ENCODE measurements around the gene NAA80. TPM values are rescaled to one million over a fixed set of nuclear protein-coding genes. Genes with fewer than 3 reads are reported as not detected.

The NAA80 gene
- total and polyA plus RNA-seq, 2 of the 13 experiments (the other 11 are each of a cell fraction or from before 2014, with no cell fraction given): 3.4 to 8.7 TPM

DNA sequence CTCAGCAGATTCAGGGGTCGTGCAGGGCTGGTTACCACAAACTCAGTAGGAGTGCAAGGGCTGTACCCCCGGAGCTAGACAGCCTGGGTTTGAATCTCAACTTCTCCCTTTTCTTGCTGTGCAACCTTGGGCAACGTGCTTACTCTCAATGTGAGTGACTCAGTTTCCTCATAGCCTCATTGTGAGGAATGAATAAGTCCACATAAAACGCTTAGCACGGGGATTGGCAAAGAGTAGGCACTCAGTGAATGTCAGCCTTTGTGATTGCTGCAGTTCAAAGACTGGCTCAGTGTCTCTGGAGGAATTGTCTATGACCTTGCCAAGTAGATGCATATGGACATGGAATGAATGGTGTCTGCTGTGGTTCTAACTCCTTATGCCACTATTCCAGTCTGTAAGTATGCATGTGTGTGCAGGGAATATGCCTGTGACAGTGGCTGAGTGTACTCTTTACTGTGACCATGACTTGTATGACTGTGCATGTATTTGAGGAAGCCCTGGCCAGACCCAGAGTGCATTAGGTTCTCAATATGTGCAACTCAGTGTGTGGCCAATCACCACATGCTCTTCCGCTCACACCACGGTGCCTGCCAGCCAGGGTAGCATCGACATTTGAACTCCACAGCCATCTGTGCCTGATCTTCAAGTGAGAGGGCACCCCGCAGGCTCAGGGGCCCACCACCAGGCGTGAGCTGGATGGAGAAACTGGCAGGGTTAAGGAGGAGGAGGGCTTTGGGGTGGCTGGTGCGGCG is 900 bp upstream of the NAA80 start (continued):
- TF ChIP-seq, protein P1, sequence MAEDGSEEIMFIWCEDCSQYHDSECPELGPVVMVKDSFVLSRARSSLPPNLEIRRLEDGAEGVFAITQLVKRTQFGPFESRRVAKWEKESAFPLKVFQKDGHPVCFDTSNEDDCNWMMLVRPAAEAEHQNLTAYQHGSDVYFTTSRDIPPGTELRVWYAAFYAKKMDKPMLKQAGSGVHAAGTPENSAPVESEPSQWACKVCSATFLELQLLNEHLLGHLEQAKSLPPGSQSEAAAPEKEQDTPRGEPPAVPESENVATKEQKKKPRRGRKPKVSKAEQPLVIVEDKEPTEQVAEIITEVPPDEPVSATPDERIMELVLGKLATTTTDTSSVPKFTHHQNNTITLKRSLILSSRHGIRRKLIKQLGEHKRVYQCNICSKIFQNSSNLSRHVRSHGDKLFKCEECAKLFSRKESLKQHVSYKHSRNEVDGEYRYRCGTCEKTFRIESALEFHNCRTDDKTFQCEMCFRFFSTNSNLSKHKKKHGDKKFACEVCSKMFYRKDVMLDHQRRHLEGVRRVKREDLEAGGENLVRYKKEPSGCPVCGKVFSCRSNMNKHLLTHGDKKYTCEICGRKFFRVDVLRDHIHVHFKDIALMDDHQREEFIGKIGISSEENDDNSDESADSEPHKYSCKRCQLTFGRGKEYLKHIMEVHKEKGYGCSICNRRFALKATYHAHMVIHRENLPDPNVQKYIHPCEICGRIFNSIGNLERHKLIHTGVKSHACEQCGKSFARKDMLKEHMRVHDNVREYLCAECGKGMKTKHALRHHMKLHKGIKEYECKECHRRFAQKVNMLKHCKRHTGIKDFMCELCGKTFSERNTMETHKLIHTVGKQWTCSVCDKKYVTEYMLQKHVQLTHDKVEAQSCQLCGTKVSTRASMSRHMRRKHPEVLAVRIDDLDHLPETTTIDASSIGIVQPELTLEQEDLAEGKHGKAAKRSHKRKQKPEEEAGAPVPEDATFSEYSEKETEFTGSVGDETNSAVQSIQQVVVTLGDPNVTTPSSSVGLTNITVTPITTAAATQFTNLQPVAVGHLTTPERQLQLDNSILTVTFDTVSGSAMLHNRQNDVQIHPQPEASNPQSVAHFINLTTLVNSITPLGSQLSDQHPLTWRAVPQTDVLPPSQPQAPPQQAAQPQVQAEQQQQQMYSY (CRISPR knock-in tag; IDR thresholded peaks at IDR 0.05): no peak
- TF ChIP-seq CBX1 (IDR thresholded peaks at IDR 0.05; ENCODE audit: low read depth) (no peak), KLF16 (CRISPR knock-in tag; IDR thresholded peaks at IDR 0.05) (no peak), GPN1 (CRISPR knock-in tag; IDR thresholded peaks at IDR 0.05; ENCODE audit: borderline replicate concordance) (no peak), MIER2 (CRISPR knock-in tag; IDR thresholded peaks at IDR 0.05) (no peak), MBD4 (IDR thresholded peaks at IDR 0.05; ENCODE audit: borderline replicate concordance, low read length) (no peak), ZNF296 (CRISPR knock-in tag; conservative IDR thresholded peaks at IDR 0.05) (no peak), PCBP2 (optimal IDR thresholded peaks at IDR 0.05; ENCODE audit: low read depth, low read length, poor library complexity, severe bottlenecking) (no peak), HNF4A (CRISPR knock-in tag; IDR thresholded peaks at IDR 0.05) (no peak), KLF12 (CRISPR knock-in tag; IDR thresholded peaks at IDR 0.05; ENCODE audit: borderline replicate concordance) (no peak), ZFP36L2 (CRISPR knock-in tag; IDR thresholded peaks at IDR 0.05) (no peak), KAT8 (CRISPR knock-in tag; IDR thresholded peaks at IDR 0.05) (no peak; the same call in 1 of the 2 replicates), ZNF775 (CRISPR knock-in tag; IDR thresholded peaks at IDR 0.05; ENCODE audit: borderline replicate concordance) (no peak), LCORL (IDR thresholded peaks at IDR 0.05) (no peak), LCORL (CRISPR knock-in tag; IDR thresholded peaks at IDR 0.05) (peak; percentile 35; the same call in 1 of the 2 replicates), ZNF547 (CRISPR knock-in tag; IDR thresholded peaks at IDR 0.05) (no peak), ZNF30 (CRISPR knock-in tag; IDR thresholded peaks at IDR 0.05) (no peak)
- TF ChIP-seq, protein P2, sequence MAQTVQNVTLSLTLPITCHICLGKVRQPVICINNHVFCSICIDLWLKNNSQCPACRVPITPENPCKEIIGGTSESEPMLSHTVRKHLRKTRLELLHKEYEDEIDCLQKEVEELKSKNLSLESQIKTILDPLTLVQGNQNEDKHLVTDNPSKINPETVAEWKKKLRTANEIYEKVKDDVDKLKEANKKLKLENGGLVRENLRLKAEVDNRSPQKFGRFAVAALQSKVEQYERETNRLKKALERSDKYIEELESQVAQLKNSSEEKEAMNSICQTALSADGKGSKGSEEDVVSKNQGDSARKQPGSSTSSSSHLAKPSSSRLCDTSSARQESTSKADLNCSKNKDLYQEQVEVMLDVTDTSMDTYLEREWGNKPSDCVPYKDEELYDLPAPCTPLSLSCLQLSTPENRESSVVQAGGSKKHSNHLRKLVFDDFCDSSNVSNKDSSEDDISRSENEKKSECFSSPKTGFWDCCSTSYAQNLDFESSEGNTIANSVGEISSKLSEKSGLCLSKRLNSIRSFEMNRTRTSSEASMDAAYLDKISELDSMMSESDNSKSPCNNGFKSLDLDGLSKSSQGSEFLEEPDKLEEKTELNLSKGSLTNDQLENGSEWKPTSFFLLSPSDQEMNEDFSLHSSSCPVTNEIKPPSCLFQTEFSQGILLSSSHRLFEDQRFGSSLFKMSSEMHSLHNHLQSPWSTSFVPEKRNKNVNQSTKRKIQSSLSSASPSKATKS (CRISPR knock-in tag; IDR thresholded peaks at IDR 0.05): no peak
- TF ChIP-seq, protein P3, sequence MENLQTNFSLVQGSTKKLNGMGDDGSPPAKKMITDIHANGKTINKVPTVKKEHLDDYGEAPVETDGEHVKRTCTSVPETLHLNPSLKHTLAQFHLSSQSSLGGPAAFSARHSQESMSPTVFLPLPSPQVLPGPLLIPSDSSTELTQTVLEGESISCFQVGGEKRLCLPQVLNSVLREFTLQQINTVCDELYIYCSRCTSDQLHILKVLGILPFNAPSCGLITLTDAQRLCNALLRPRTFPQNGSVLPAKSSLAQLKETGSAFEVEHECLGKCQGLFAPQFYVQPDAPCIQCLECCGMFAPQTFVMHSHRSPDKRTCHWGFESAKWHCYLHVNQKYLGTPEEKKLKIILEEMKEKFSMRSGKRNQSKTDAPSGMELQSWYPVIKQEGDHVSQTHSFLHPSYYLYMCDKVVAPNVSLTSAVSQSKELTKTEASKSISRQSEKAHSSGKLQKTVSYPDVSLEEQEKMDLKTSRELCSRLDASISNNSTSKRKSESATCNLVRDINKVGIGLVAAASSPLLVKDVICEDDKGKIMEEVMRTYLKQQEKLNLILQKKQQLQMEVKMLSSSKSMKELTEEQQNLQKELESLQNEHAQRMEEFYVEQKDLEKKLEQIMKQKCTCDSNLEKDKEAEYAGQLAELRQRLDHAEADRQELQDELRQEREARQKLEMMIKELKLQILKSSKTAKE (CRISPR knock-in tag; IDR thresholded peaks at IDR 0.05; ENCODE audit: borderline replicate concordance): no peak
- TF ChIP-seq, protein P4, sequence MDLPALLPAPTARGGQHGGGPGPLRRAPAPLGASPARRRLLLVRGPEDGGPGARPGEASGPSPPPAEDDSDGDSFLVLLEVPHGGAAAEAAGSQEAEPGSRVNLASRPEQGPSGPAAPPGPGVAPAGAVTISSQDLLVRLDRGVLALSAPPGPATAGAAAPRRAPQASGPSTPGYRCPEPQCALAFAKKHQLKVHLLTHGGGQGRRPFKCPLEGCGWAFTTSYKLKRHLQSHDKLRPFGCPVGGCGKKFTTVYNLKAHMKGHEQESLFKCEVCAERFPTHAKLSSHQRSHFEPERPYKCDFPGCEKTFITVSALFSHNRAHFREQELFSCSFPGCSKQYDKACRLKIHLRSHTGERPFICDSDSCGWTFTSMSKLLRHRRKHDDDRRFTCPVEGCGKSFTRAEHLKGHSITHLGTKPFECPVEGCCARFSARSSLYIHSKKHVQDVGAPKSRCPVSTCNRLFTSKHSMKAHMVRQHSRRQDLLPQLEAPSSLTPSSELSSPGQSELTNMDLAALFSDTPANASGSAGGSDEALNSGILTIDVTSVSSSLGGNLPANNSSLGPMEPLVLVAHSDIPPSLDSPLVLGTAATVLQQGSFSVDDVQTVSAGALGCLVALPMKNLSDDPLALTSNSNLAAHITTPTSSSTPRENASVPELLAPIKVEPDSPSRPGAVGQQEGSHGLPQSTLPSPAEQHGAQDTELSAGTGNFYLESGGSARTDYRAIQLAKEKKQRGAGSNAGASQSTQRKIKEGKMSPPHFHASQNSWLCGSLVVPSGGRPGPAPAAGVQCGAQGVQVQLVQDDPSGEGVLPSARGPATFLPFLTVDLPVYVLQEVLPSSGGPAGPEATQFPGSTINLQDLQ (CRISPR knock-in tag; IDR thresholded peaks at IDR 0.05): no peak
